H1 (cell line): ENCODE results near the gene KMT2A. TPM values are rescaled to one million over a fixed set of nuclear protein-coding genes. Genes with fewer than 3 reads are reported as not detected.

ENCODE experiments used
- CTCF ChIA-PET: fragments of 300-600 bp; sonication (Branson Sonifier 250); formaldehyde crosslinking; loops from one replicate; lab custom pipeline; 2021; ENCODE audit not compliant: partially characterized antibody; lab: Charles Lee
- POLR2A ChIA-PET: fragments of 300-600 bp; sonication (Branson Sonifier 250); formaldehyde crosslinking; loops from one replicate; lab custom pipeline; 2021; ENCODE audit warnings: inconsistent platforms; ENCODE audit not compliant: partially characterized antibody; lab: Charles Lee
- DNase-seq, 2 experiments: peaks; one replicate each; pipeline versions ENCODE4 v3.0.0 to v3.0.0-alpha.2; 2010 to 2022; ENCODE audit warnings: low spot score in 2 of 2, low read depth in 1 of 2, mixed read lengths in 1 of 2
- FAIRE-seq: peaks from 2 replicates; lab custom pipeline; 2011; peaks lifted over from hg19 to GRCh38; lab: Jason Lieb, UNC
- H2AFZ ChIP-seq: 2 replicates; pipeline ENCODE4 v1.8.1; 2012; ENCODE audit warnings: low read length, inconsistent platforms
- H2AK5ac ChIP-seq: 2 replicates; pipeline ENCODE4 v1.6.1; 2013; ENCODE audit warnings: low read depth, low read length
- H2BK120ac ChIP-seq: replicated peaks from 2 replicates; pipeline ENCODE3; 2013; ENCODE audit warnings: low read depth, low read length, inconsistent platforms
- H2BK12ac ChIP-seq: 2 replicates; pipeline ENCODE4 v1.6.1; 2013; ENCODE audit warnings: low read depth, low read length
- H2BK15ac ChIP-seq: 2 replicates; pipeline ENCODE4 v1.6.1; 2013; ENCODE audit warnings: low read length
- H2BK20ac ChIP-seq: 2 replicates; pipeline ENCODE4 v1.6.1; 2013; ENCODE audit warnings: low read length
- H2BK5ac ChIP-seq: 2 replicates; pipeline ENCODE4 v1.6.1; 2013; ENCODE audit warnings: low read depth, low read length
- H3K14ac ChIP-seq: 2 replicates; pipeline ENCODE4 v1.6.1; 2013; ENCODE audit warnings: inconsistent platforms; ENCODE audit not compliant: insufficient read length
- H3K18ac ChIP-seq: 2 replicates; pipeline ENCODE4 v1.6.1; 2013; ENCODE audit warnings: low read length; ENCODE audit errors: extremely low read depth
- H3K23ac ChIP-seq: 2 replicates; pipeline ENCODE4 v1.6.1; 2013; ENCODE audit warnings: inconsistent platforms; ENCODE audit not compliant: insufficient read length
- H3K23me2 ChIP-seq: 2 replicates; pipeline ENCODE4 v1.6.1; 2013; ENCODE audit warnings: low read depth, low read length
- H3K27ac ChIP-seq: 2 replicates; pipeline ENCODE4 v1.6.1; 2011; ENCODE audit warnings: low read depth, low read length, inconsistent platforms
- H3K27me3 ChIP-seq, 4 experiments: replicated peaks in 1 of 4; 1 replicate in 1 of 4; 2 replicates in 3 of 4; pipeline versions ENCODE4 v1.6.1 to v1.8.1; 2011 to 2013; ENCODE audit warnings: low read length in 3 of 4, mild to moderate bottlenecking in 3 of 4, inconsistent platforms in 2 of 4, mixed read lengths in 2 of 4, moderate library complexity in 1 of 4; ENCODE audit not compliant: control insufficient read depth in 3 of 4, insufficient read depth in 3 of 4; ENCODE audit errors: extremely low read depth in 1 of 4
- H3K36me3 ChIP-seq, 4 experiments: 2 replicates each; pipeline versions ENCODE4 v1.6.1 to v1.8.1; 2011 to 2013; ENCODE audit warnings: mild to moderate bottlenecking in 4 of 4, low read length in 3 of 4, moderate library complexity in 2 of 4, control low read depth in 1 of 4, inconsistent platforms in 1 of 4; ENCODE audit not compliant: insufficient read depth in 4 of 4, control insufficient read depth in 2 of 4
- H3K4ac ChIP-seq: replicated peaks from 2 replicates; pipeline ENCODE3; 2013; ENCODE audit warnings: low read length, low read depth, mixed read lengths, inconsistent platforms; ENCODE audit not compliant: insufficient read length
- H3K4me1 ChIP-seq, 4 experiments: replicated peaks in 1 of 4; 1 replicate in 1 of 4; 2 replicates in 3 of 4; pipeline versions ENCODE4 v1.6.1 to v1.8.1; 2011 to 2013; ENCODE audit warnings: low read length in 3 of 4, inconsistent platforms in 2 of 4, mixed read lengths in 1 of 4; ENCODE audit not compliant: insufficient read depth in 4 of 4, control insufficient read depth in 3 of 4
- H3K4me2 ChIP-seq, 2 experiments: 2 replicates each; pipeline versions ENCODE4 v1.6.1 to v1.8.1; 2011 to 2013; ENCODE audit warnings: low read depth in 2 of 2, low read length in 2 of 2, control low read depth in 1 of 2, inconsistent platforms in 1 of 2, mild to moderate bottlenecking in 1 of 2; ENCODE audit not compliant: insufficient read depth in 1 of 2
- H3K4me3 ChIP-seq, 4 experiments: fragments of 200-600, 300-600 bp in 1 of 4; sonication (generic), shearing (Covaris generic), sonication (Bioruptor Twin) in 1 of 4; 2 replicates each; pipeline versions ENCODE4 v1.5.1 to v1.8.1; 2011 to 2016; ENCODE audit warnings: low read length in 4 of 4, low read depth in 3 of 4, control low read depth in 2 of 4, inconsistent platforms in 2 of 4, mild to moderate bottlenecking in 2 of 4, mixed read lengths in 1 of 4, moderate library complexity in 1 of 4; ENCODE audit not compliant: insufficient read depth in 2 of 4; ENCODE audit errors: extremely low read depth in 1 of 4
- H3K56ac ChIP-seq: replicated peaks from 2 replicates; pipeline ENCODE3; 2013; ENCODE audit warnings: low read depth, mild to moderate bottlenecking, mixed read lengths, low read length, inconsistent platforms; ENCODE audit not compliant: insufficient read length
- H3K79me1 ChIP-seq: 2 replicates; pipeline ENCODE4 v1.6.1; 2013; ENCODE audit warnings: low read depth, low read length, control low read depth
- H3K79me2 ChIP-seq, 2 experiments: 2 replicates each; pipeline versions ENCODE4 v1.6.1 to v1.8.1; 2012 to 2013; ENCODE audit warnings: low read length in 2 of 2, mild to moderate bottlenecking in 2 of 2, inconsistent platforms in 1 of 2; ENCODE audit not compliant: insufficient read depth in 2 of 2, control insufficient read depth in 1 of 2
- H3K9ac ChIP-seq, 4 experiments: replicated peaks in 1 of 4; 1 replicate in 1 of 4; 2 replicates in 3 of 4; pipeline versions ENCODE4 v1.6.1 to v1.8.1; 2011 to 2013; ENCODE audit warnings: low read depth in 3 of 4, low read length in 3 of 4, control low read depth in 2 of 4, mild to moderate bottlenecking in 2 of 4, moderate library complexity in 2 of 4, inconsistent platforms in 1 of 4; ENCODE audit errors: extremely low read depth in 1 of 4
- H3K9me3 ChIP-seq, 2 experiments: 2 replicates each; pipeline versions ENCODE4 v1.6.1 to v1.8.1; 2012 to 2013; ENCODE audit warnings: mild to moderate bottlenecking in 2 of 2, moderate library complexity in 2 of 2, control low read depth in 1 of 2, inconsistent platforms in 1 of 2, low read depth in 1 of 2, low read length in 1 of 2, mixed read lengths in 1 of 2; ENCODE audit not compliant: insufficient read depth in 2 of 2
- H4K20me1 ChIP-seq, 2 experiments: replicated peaks in 1 of 2; 2 replicates each; pipeline versions ENCODE3 to v1.8.1; 2011 to 2013; ENCODE audit warnings: inconsistent platforms in 2 of 2, low read length in 2 of 2, mild to moderate bottlenecking in 1 of 2; ENCODE audit not compliant: insufficient read depth in 2 of 2, control insufficient read depth in 1 of 2
- H4K5ac ChIP-seq: 2 replicates; pipeline ENCODE4 v1.6.1; 2013; ENCODE audit warnings: low read length, low read depth, mixed read lengths, inconsistent platforms; ENCODE audit not compliant: insufficient read length
- H4K8ac ChIP-seq: 2 replicates; pipeline ENCODE4 v1.8.0; 2013; ENCODE audit warnings: mild to moderate bottlenecking, moderate library complexity, low read length, inconsistent platforms; ENCODE audit not compliant: insufficient read depth; ENCODE audit errors: extremely low read depth
- H4K91ac ChIP-seq: replicated peaks from 2 replicates; pipeline ENCODE3; 2013; ENCODE audit warnings: low read length, mixed read lengths, inconsistent platforms; ENCODE audit not compliant: insufficient read length
- ASH2L ChIP-seq: fragments of 200-600, 300-600 bp; sonication (generic); IDR thresholded peaks from one replicate; pipeline ENCODE4 v1.7.1; 2017; ENCODE audit warnings: low read length
- ATF2 ChIP-seq: IDR thresholded peaks from 2 replicates; pipeline ENCODE4 v1.6.1; 2012; ENCODE audit warnings: low read length, inconsistent platforms
- BCL11A ChIP-seq, 2 experiments: IDR thresholded peaks; one replicate each; pipeline ENCODE4 v1.6.1; 2011; ENCODE audit warnings: low read depth in 2 of 2, low read length in 2 of 2, mild to moderate bottlenecking in 2 of 2
- CHD2 ChIP-seq: IDR thresholded peaks from 2 replicates; pipeline ENCODE4 v1.6.1; 2012; ENCODE audit warnings: low read length, improper control_type of control experiment
- CREB1 ChIP-seq: IDR thresholded peaks from 2 replicates; pipeline ENCODE4 v1.6.1; 2012; ENCODE audit warnings: inconsistent platforms
- CTBP2 ChIP-seq: IDR thresholded peaks from 2 replicates; pipeline ENCODE4 v1.7.0; 2011; ENCODE audit warnings: borderline replicate concordance, mild to moderate bottlenecking, moderate library complexity, mixed read lengths, low read length; ENCODE audit not compliant: insufficient read depth, insufficient read length
- E2F6 ChIP-seq: IDR thresholded peaks from 2 replicates; pipeline ENCODE4 v1.6.1; 2012; ENCODE audit warnings: inconsistent platforms
- FOSL1 ChIP-seq: IDR thresholded peaks from 2 replicates; pipeline ENCODE4 v1.6.1; 2011; ENCODE audit warnings: mild to moderate bottlenecking, low read depth, low read length, moderate library complexity; ENCODE audit not compliant: insufficient read depth
- JUND ChIP-seq: IDR thresholded peaks from 2 replicates; pipeline ENCODE4 v1.6.1; 2011; ENCODE audit warnings: mild to moderate bottlenecking, improper control_type of control experiment, low read length
- KDM4A ChIP-seq: IDR thresholded peaks from one replicate; pipeline ENCODE4 v1.7.1; 2012; ENCODE audit warnings: low read depth, mild to moderate bottlenecking, moderate library complexity, low read length, inconsistent platforms; ENCODE audit not compliant: severe bottlenecking
- POLR2AphosphoS5 ChIP-seq: IDR thresholded peaks from 2 replicates; pipeline ENCODE4 v1.6.1; 2011; ENCODE audit warnings: low read depth, low read length
- RBBP5 ChIP-seq: IDR thresholded peaks from 2 replicates; pipeline ENCODE4 v1.7.1; 2012; ENCODE audit warnings: low read depth, mild to moderate bottlenecking, inconsistent platforms, low read length, moderate library complexity, borderline replicate concordance
- SAP30 ChIP-seq: fragments of 300-600 bp; sonication (generic); IDR thresholded peaks from 2 replicates; pipeline ENCODE4 v1.7.1; 2012; ENCODE audit warnings: low read length, moderate library complexity, mild to moderate bottlenecking, inconsistent platforms; ENCODE audit not compliant: insufficient read depth, insufficient replicate concordance
- polyA plus RNA-seq, 7 experiments: library from polyadenylated mRNA; depleted of rRNA in 3 of 7; stranded (reverse) in 5 of 7; unstranded in 2 of 7; fragments of >200 nt in 5 of 7; fragments of 200-250 nt in 2 of 7; gene quantifications; 1 replicate in 5 of 7; 2 replicates in 1 of 7; 4 replicates in 1 of 7; pipeline versions ENCODE4 v1.2.1 to v1.2.3, GENCODE V29; 2011 to 2013; ENCODE audit warnings: missing spikeins in 2 of 7, mixed read lengths in 2 of 7
- total RNA-seq: library from RNA; stranded (reverse); fragmentation: NEBNext Ultra II Directional; extraction: Animal tissue kit (Norgen Biotek cat#: 25700); gene quantifications from 2 replicates; pipeline ENCODE4 v1.2.1, GENCODE V29; 2021

The KMT2A gene
- total and polyA plus RNA-seq, 2 of the 8 experiments (the other 6 are each of a cell fraction or from before 2014, with no cell fraction given), result 35.9 to 62.1 TPM

DNA sequence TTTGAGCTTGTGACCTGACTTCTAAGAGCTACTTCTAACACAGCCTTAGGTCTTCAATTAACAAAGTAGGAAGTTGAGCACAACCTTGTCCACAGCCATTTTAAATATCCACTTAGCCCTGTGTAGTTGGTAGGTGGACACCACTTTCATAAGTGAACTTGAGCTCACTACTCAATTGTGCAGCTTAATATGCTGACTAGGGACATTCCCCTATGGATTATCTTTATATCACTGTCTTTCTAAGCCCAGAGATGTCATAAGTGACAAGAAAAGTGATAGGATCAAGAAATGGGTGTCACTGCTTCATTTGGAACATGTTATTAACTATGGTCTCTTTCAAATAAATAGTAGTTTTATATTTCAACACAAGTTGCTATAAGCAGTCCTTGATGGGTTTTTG lies 38.8 kb upstream of the KMT2A start:
- no peak overlapping the region for H2BK15ac ChIP-seq
- TF ChIP-seq JUND, result no peak
- TF ChIP-seq SAP30, result no peak
- no peak for TF ChIP-seq BCL11A (IDR thresholded peaks at IDR 0.05; ENCODE audit: low read depth in 2 of 2, low read length in 2 of 2)
- TF ChIP-seq CHD2, result no peak
- TF ChIP-seq ATF2, result no peak
- TF ChIP-seq FOSL1, result no peak
- TF ChIP-seq POLR2AphosphoS5, result no peak
- no peak for TF ChIP-seq KDM4A
- no peak for TF ChIP-seq CTBP2
- TF ChIP-seq CREB1, result no peak
- TF ChIP-seq RBBP5, result no peak
- TF ChIP-seq ASH2L, result no peak
- no peak for TF ChIP-seq E2F6

More for the DNA sequence above, 38.8 kb upstream of the KMT2A start:
- H2BK120ac ChIP-seq, result no peak overlapping the region
- peaks cover 1 to 5% of the 10 kb centered on the region in 2 experiments for H4K20me1 ChIP-seq
- H4K8ac ChIP-seq, result no peak overlapping the region
- no peak overlapping the region for H3K14ac ChIP-seq
- no peak overlapping the region for H2AK5ac ChIP-seq
- H3K56ac ChIP-seq, result no peak overlapping the region
- H2BK12ac ChIP-seq, result no peak overlapping the region
- ChIA-PET POLR2A (interaction anchor here (0.6 to 0.9 kb wide), 2 partner anchors 192 to 1344 kb away, joined by 3 read pairs; no protein-coding TSS in a partner anchor), CTCF (interaction anchor here (0.8 to 1.5 kb wide), 2 partner anchors 77 to 91 kb away, joined by 3 to 4 read pairs; no protein-coding TSS in a partner anchor)
- peaks cover 3 to 31% (median 12%) of the 10 kb centered on the region in 4 experiments; a peak in 7 of 8 replicates for H3K36me3 ChIP-seq
- H2AFZ ChIP-seq, result no peak overlapping the region
- H3K79me1 ChIP-seq, result no peaks in the 10 kb centered on the region
- H3K27me3 ChIP-seq, result no peaks in the 10 kb centered on the region
- H3K27ac ChIP-seq, result no peak overlapping the region
- no peak overlapping the region for H4K5ac ChIP-seq
- H3K9me3 ChIP-seq, result no peaks in the 10 kb centered on the region
- no peak overlapping the region for H3K9ac ChIP-seq
- H3K23me2 ChIP-seq, result peaks cover 3% of the 10 kb centered on the region
- no peak overlapping the region for H3K18ac ChIP-seq
- no peak overlapping the region for H3K4ac ChIP-seq
- no peak overlapping the region for H2BK5ac ChIP-seq
- H3K4me1 ChIP-seq, result peaks cover 0 to 3% (median 0%) of the 10 kb centered on the region in 4 experiments; a peak in 1 of 7 replicates
- FAIRE-seq, result no peak
- H3K4me3 ChIP-seq, result no peak overlapping the region
- DNase-seq, result no peak
- no peak overlapping the region for H4K91ac ChIP-seq
- H3K4me2 ChIP-seq, result no peak overlapping the region
- no peak overlapping the region for H2BK20ac ChIP-seq
- H3K79me2 ChIP-seq, result peaks cover 4 to 10% of the 10 kb centered on the region in 2 experiments; a peak in 3 of 4 replicates
- H3K23ac ChIP-seq, result no peak overlapping the region
